GM21576 (cell line): ENCODE measurements around the gene C2orf92.

Experiments
- ATAC-seq: cut with Tn5 transposase; IDR thresholded peaks from one replicate; pipeline ENCODE4 v1.9.1; 2021; ENCODE audit warnings: mild to moderate bottlenecking, moderate library complexity; ENCODE audit not compliant: unreplicated experiment

C2orf92 gene

GRCh38 chr2:97740590-97741182, 71.2 kb downstream of the C2orf92 start:
- no peak for ATAC-seq

DNA sequence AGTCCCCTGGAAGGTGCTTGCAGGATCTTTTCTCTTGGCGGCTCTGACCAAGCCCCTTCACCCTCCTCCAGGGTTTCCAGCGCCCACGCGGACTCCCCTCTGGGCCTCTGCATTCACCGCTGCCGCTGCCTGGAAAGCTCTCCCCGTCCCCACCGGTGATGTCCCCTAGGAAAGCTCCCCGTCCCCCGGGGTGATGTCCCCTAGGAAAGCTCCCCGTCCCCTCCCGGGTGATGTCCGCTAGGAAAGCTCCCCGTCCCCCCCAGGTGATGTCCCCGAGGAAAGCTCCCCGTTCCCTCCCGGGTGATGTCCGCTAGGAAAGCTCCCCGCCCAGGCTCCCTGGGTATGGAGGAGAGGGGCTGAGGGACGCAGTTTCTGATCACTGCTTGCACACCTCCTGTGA, 71.7 kb downstream of the C2orf92 start:
- ATAC-seq = no peak

- ATAC-seq = no peak
Measured at GRCh38 chr2:97741686-97742085, 72.2 kb downstream of the C2orf92 start.

- ATAC-seq = no peak
Measured at GRCh38 chr2:97742381-97742847, 72.9 kb downstream of the C2orf92 start.

DNA sequence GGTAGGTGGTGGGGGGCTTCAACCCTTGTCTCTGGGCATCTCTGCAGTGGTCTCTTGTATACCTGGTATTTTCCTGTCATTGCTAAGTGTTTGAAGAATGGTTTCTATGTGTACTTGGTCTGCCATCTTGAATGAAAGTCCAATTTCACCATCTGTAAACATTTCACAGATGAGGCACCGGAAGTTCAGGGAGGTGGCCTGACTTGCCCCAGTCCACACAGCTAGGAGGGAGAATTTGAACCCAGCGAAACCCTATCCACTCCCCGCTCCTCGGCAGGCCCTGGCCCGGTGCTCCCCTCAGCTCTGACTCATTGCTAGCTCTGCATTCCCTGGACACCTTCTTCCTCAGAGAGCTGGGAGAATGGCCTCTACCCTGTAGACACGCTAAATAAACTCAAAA, 74.4 kb downstream of the C2orf92 start:
- ATAC-seq = no peak

DNA sequence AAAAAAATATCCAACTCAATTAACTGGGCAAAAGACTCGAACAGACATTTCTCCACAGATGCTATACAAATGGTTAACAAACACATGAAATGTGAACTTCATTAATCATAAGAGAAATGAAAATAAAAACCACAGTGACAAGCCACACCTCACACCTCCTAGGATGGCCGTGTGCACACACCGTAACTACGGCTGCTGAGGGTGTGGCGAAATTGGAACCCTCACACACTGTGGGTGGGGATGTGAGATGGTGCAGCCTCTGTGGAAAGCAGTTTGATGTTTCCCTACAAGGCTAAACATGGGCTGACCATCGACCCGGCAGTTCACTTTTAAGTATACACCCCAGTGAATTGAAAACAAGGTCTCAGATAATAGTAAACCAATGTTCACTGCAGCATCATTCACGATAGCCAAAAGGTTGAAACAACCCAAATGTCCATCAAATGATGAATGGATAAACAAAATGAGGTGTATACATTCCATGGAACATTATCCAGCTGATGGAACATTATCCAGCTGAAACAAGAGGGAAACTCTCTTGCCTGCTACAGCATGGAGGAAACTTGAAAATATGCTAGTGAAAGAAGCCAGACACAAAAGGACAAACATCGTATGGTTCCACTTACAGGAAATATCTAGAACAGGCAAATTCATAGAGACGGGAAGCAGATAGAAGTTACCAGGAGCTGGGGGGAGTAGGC, 76.1 kb downstream of the C2orf92 start:
- no peak for ATAC-seq

GRCh38 chr2:97747285-97747684, 77.8 kb downstream of the C2orf92 start:
- no peak for ATAC-seq

GRCh38 chr2:97747716-97748115, 78.2 kb downstream of the C2orf92 start:
- no peak for ATAC-seq

DNA sequence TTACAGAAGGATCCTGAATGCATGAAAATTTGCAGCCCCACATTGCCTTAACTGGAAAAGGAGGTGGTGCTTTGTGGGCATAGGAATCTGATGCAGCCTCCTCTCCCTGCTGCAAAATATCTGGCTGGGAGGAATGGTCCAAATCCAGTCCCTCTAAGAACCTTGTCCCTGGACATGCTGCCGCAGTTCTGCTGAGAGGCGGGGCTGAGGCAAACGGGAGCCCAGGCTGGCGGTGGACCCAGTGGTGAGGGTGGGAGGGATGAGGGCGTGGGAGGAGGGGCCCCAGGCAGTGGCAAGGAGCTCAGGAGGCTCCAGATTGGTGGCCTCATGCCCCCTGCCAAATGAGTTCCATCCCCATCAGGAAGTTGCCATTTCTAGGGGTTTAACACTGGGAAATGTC, 80.1 kb downstream of the C2orf92 start:
- no peak for ATAC-seq

DNA sequence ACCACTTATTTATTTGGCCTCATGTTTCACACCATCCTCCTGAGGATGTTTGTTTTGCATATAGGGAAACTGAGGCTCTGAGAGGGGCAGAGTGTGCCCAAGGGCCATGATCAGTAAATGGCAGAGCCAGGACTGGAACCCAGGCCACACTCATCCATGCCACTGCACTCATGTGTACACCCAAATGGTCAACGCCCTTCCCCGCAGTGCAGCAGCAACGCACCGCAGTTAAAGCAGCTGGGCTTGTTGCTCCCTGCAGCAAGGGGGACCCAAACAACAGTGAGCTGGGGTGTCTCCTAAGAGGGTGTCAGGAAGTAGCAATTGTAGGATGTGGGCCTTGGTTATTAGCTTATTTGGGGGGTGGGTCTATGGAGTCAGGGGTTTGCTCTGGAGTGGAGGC, 80.5 kb downstream of the C2orf92 start:
- no peak for ATAC-seq

DNA sequence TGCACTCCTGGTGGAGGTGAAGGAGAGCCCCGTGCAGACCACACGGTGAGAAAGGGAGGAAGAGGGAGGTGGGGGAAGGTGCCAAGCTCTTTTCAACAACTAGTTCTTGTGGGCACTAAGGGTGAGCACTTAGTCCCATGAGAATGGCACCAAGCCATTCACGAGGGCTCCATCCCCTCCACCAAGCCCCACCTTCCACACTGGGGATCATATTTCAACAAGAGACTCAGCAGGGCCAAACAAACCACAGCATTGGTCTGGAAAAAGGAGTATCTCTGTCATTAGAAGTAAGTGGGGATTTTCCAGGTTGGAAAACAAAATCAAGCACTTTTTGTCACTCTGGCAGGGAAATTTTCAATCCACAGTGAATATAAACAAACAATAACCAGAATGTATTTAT, 82.2 kb downstream of the C2orf92 start:
- no peak for ATAC-seq
